IPS DF 19.7 (cell line): ENCODE results near the gene SLC2A8.
A peak's percentile ranks its signal among the peaks of the same experiment; 100 is the strongest.

ENCODE experiments used
- DNase-seq: peaks from one replicate; pipeline ENCODE4 v3.0.0-alpha.2; 2013; ENCODE audit warnings: low read depth, low spot score

The SLC2A8 gene

GRCh38 chr9:127396808-127397645 is at the start of gene SLC2A8:
SLC2A8 (plus strand) TSS chr9:127397169; CDS start chr9:127397231, 62 bp downstream.
- peak; percentile 98 for DNase-seq

- no peak for DNase-seq
Observed at GRCh38 chr9:127347831-127348776, 48.9 kb upstream of the SLC2A8 start.

- DNase-seq, result no peak
Observed at GRCh38 chr9:127349483-127350113, 47.4 kb upstream of the SLC2A8 start.

GRCh38 chr9:127351182-127352166 is 45.5 kb upstream of the SLC2A8 start:
- DNase-seq, result no peak

- peak; percentile 90 for DNase-seq
Observed at GRCh38 chr9:127353882-127354281, 43.1 kb upstream of the SLC2A8 start.

GRCh38 chr9:127356906-127357305 is 40.1 kb upstream of the SLC2A8 start:
- DNase-seq, result no peak

GRCh38 chr9:127358023-127358535 is 38.9 kb upstream of the SLC2A8 start:
- DNase-seq, result no peak

- DNase-seq, result no peak
Observed at GRCh38 chr9:127358770-127359169, 38.2 kb upstream of the SLC2A8 start.

GRCh38 chr9:127360250-127360649 is 36.7 kb upstream of the SLC2A8 start:
- no peak for DNase-seq

GRCh38 chr9:127360829-127361228 is 36.1 kb upstream of the SLC2A8 start:
- peak; percentile 61 for DNase-seq

GRCh38 chr9:127361561-127361960 is 35.4 kb upstream of the SLC2A8 start:
- DNase-seq, result no peak

GRCh38 chr9:127362829-127363228 is 34.1 kb upstream of the SLC2A8 start:
- no peak for DNase-seq

- DNase-seq, result no peak
Observed at GRCh38 chr9:127365461-127365860, 31.5 kb upstream of the SLC2A8 start.

GRCh38 chr9:127366594-127366993 is 30.4 kb upstream of the SLC2A8 start:
- DNase-seq, result no peak

GRCh38 chr9:127368852-127369402 is 28.0 kb upstream of the SLC2A8 start:
- DNase-seq, result no peak

GRCh38 chr9:127369428-127369827 is 27.5 kb upstream of the SLC2A8 start:
- no peak for DNase-seq

GRCh38 chr9:127370147-127370579 is 26.8 kb upstream of the SLC2A8 start:
- no peak for DNase-seq

- DNase-seq, result no peak
Observed at GRCh38 chr9:127370672-127371648, 26.0 kb upstream of the SLC2A8 start.

- DNase-seq, result no peak
Observed at GRCh38 chr9:127380479-127380878, 16.5 kb upstream of the SLC2A8 start.
